Activated CD4-positive, alpha-beta memory T cell treated with anti-CD3 and anti-CD28 coated beads, Interleukin-2, amount 10 ng/mL, durations not matched to agents 7 days and 5 days (primary cell): ENCODE measurements around the gene ADORA1. TPM values are rescaled to one million over a fixed set of nuclear protein-coding genes. Genes with fewer than 3 reads are reported as not detected.

Experiments
- CTCF ChIA-PET: fragments of 350-600 bp; sonication (Branson Sonifier 250); formaldehyde crosslinking; loops from one replicate; lab custom pipeline; 2021; ENCODE audit warnings: antibody characterized with exemption, inconsistent platforms; lab: Charles Lee
- POLR2A ChIA-PET: fragments of 350-600 bp; sonication (Branson Sonifier 250); formaldehyde crosslinking; loops from one replicate; lab custom pipeline; 2021; ENCODE audit warnings: antibody characterized with exemption; lab: Charles Lee
- DNase-seq: peaks from one replicate; pipeline ENCODE4 v3.0.0-alpha.2; 2020
- H3K27ac Mint-ChIP-seq: one replicate; pipeline ENCODE4 v1.8.0; 2021; ENCODE audit warnings: mild to moderate bottlenecking, mixed read lengths
- H3K27me3 Mint-ChIP-seq: one replicate; pipeline ENCODE4 v1.8.0; 2021; ENCODE audit warnings: mixed read lengths
- H3K36me3 Mint-ChIP-seq: one replicate; pipeline ENCODE4 v1.8.0; 2021; ENCODE audit warnings: low read depth, mixed read lengths
- H3K4me1 Mint-ChIP-seq: one replicate; pipeline ENCODE4 v1.8.0; 2021; ENCODE audit warnings: mixed read lengths
- H3K4me3 Mint-ChIP-seq: one replicate; pipeline ENCODE4 v1.8.0; 2021; ENCODE audit warnings: mild to moderate bottlenecking, mixed read lengths
- H3K9me3 Mint-ChIP-seq: one replicate; pipeline ENCODE4 v1.8.0; 2021; ENCODE audit warnings: mixed read lengths
- total RNA-seq, 2 experiments: library from RNA; stranded (reverse); gene quantifications; one replicate each; pipeline ENCODE4 v1.2.3, GENCODE V29; 2021

The ADORA1 gene
- total RNA-seq, 2 experiments from 2014 or later: 0.40 TPM; not detected in 1

GRCh38 chr1:203179667-203180005 lies 52.1 kb downstream of the ADORA1 start:
- Mint-ChIP-seq H3K4me3 (no peak overlapping the region), H3K36me3 (no peaks in the 10 kb centered on the region), H3K4me1 (no peaks in the 10 kb centered on the region), H3K27ac (no peak overlapping the region), H3K9me3 (no peaks in the 10 kb centered on the region), H3K27me3 (no peaks in the 10 kb centered on the region)
- no peak for DNase-seq
- POLR2A ChIA-PET: interaction anchor here (0.6 kb wide), 1 partner anchor 30 kb away, joined by 3 read pairs; no protein-coding TSS in a partner anchor
- CTCF ChIA-PET: interaction anchor here (0.9 kb wide), 1 partner anchor 88 kb away, joined by 3 read pairs; no protein-coding TSS in a partner anchor

- Mint-ChIP-seq H3K9me3 (no peaks in the 10 kb centered on the region), H3K36me3 (no peaks in the 10 kb centered on the region), H3K4me3 (no peak overlapping the region), H3K27ac (no peak overlapping the region), H3K4me1 (no peaks in the 10 kb centered on the region), H3K27me3 (no peaks in the 10 kb centered on the region)
- ChIA-PET POLR2A (interaction anchor here (1.1 kb wide), 1 partner anchor 18 kb away, joined by 3 read pairs; no protein-coding TSS in a partner anchor), CTCF (no interaction called here)
- DNase-seq: no peak
These were observed 53.2 kb downstream of the ADORA1 start for GRCh38 chr1:203180611-203181330.

DNA sequence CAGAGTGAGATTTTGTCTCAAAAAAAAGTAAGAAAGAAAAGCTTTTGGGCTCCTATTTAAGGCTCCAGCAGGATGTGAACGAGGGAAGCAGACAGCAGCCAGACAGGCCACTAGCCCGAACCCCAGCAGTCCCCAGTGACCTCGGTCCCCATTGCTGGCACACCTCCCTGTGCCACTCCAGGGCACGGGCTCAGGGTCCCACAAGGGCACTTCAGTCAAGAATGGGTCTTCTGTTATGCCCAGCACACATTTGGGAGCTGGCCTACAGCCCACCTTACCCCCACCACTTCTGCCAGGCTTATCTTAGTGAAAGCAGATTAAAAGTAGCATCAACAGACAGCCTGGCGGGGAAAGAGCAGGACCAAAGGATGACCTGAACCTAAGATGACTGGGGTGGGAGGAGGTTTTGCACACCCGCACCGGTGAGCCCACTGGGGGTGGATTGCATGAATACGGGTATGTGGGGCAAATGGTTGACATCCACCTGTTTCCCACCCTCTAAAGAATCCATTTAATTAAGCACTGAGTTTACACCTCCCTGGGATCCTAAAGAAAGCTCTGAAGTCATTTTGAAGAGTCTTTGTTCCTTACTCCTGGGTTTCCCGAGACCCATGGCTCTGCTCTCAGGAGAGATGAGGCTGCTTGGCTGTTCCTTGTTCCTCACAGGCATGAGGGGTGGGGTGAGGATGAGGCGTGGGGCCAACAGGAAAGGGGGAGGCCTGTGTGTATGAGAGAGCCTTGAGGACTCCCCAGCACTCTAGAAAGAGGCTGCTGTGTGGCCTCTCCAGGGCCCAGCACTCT lies 54.3 kb downstream of the ADORA1 start:
- POLR2A ChIA-PET: interaction anchor here (1.1 kb wide), 1 partner anchor 19 kb away, joined by 3 read pairs; no protein-coding TSS in a partner anchor
- Mint-ChIP-seq H3K4me1 (no peaks in the 10 kb centered on the region), H3K4me3 (no peak overlapping the region), H3K27me3 (peaks cover 3% of the 10 kb centered on the region), H3K27ac (no peak overlapping the region), H3K36me3 (no peaks in the 10 kb centered on the region), H3K9me3 (no peaks in the 10 kb centered on the region)
- CTCF ChIA-PET: no interaction called here
- no peak for DNase-seq

DNA sequence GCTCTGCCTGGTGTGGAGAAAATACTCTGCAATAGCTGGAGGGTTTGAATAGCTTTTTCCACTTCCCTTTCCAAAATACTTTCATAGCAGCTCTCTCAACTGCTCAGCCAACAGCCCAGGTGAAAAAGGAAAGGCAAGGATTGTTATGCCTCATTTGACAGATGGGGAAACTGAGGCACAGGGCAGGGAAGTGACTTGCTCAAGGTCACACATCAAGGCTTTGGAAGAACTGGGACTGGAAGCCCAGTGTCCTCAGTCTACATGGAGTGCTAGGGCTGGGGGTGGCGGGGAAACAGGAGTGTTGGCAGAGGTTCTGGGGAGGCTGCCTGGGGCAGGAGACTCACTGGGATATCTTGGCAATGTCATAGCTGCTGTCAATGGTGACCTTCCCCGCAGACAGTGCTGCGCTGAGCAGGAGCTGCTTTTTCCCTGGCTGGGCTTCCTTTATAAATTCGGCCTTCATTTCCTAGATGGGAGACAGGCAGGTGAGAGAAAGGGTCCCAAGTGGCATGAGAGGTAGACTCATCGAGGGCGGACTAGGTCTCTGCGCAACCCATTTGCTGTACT lies 54.9 kb downstream of the ADORA1 start:
- DNase-seq: no peak
- Mint-ChIP-seq H3K4me1 (no peaks in the 10 kb centered on the region), H3K4me3 (no peak overlapping the region), H3K27me3 (peaks cover 6% of the 10 kb centered on the region), H3K36me3 (no peaks in the 10 kb centered on the region), H3K27ac (no peak overlapping the region), H3K9me3 (no peaks in the 10 kb centered on the region)
- CTCF ChIA-PET: interaction anchor here (1.1 kb wide), 1 partner anchor 10 kb away, joined by 3 read pairs; no protein-coding TSS in a partner anchor
- POLR2A ChIA-PET: no interaction called here

- Mint-ChIP-seq H3K27ac (no peak overlapping the region), H3K4me3 (no peak overlapping the region), H3K4me1 (no peaks in the 10 kb centered on the region), H3K27me3 (peaks cover 13% of the 10 kb centered on the region), H3K9me3 (no peaks in the 10 kb centered on the region), H3K36me3 (no peaks in the 10 kb centered on the region)
- POLR2A ChIA-PET: no interaction called here
- DNase-seq: no peak
- CTCF ChIA-PET: no interaction called here
These were observed 56.3 kb downstream of the ADORA1 start for GRCh38 chr1:203183828-203184227.

DNA sequence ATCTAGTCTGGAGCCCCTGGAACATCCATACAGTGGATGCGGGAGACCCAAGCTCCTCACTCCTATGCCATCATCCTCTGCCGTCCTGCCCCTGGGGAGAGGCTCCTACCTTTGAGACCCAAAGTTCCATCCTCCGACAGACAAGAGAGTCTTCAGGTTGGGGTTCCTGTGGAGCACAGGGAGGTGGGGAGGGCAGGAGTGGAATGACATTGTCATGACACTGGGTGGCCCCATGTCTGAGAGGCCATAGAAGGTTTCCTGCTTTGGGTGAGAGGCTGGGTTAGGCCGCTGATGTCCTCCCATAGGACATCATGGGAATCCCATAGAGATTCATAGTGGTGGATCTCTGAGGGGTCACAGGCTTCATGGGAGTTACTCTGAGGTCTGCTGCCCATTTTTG lies 56.9 kb downstream of the ADORA1 start:
- ChIA-PET CTCF (interaction anchor here (1.9 kb wide), 1 partner anchor 12 kb away, joined by 7 read pairs; no protein-coding TSS in a partner anchor), POLR2A (no interaction called here)
- no peaks in the 10 kb centered on the region for H3K4me1 Mint-ChIP-seq
- H3K4me3 Mint-ChIP-seq: no peak overlapping the region
- DNase-seq: no peak
- no peaks in the 10 kb centered on the region for H3K36me3 Mint-ChIP-seq
- H3K27me3 Mint-ChIP-seq: peaks cover 16% of the 10 kb centered on the region
- H3K9me3 Mint-ChIP-seq: no peaks in the 10 kb centered on the region
- H3K27ac Mint-ChIP-seq: no peak overlapping the region

DNA sequence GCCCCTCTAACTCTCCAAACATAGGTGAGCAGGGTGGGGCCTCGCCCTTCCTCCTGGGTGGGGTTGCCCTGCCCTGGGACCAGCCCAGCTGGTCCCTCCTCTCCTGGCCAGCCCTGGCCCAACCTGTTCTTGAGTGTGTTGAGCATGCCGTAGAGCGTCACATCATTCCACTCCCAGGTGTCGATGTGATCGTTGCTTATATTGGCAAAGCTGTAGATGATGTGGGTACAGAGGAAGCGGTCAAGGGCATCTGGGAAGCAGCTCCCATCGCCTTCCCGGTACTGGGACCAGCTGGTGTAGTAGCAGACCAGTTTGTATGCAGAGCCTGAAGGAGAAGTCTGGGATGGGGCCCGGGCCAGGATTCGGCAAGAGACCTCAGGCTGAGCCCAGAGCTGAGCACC lies 57.5 kb downstream of the ADORA1 start:
- H3K9me3 Mint-ChIP-seq: no peaks in the 10 kb centered on the region
- no peak for DNase-seq

GRCh38 chr1:203185585-203185984 lies 58.1 kb downstream of the ADORA1 start:
- POLR2A ChIA-PET: no interaction called here
- CTCF ChIA-PET: interaction anchor here (1.0 to 1.9 kb wide), 2 partner anchors 13 to 31 kb away, joined by 3 to 7 read pairs; no protein-coding TSS in a partner anchor
- no peak for DNase-seq
- H3K27me3 Mint-ChIP-seq: peaks cover 18% of the 10 kb centered on the region
- no peak overlapping the region for H3K4me3 Mint-ChIP-seq
- H3K9me3 Mint-ChIP-seq: no peaks in the 10 kb centered on the region
- H3K4me1 Mint-ChIP-seq: no peaks in the 10 kb centered on the region
- H3K36me3 Mint-ChIP-seq: no peaks in the 10 kb centered on the region
- H3K27ac Mint-ChIP-seq: no peak overlapping the region

More for the DNA sequence above, 57.5 kb downstream of the ADORA1 start:
- no peak overlapping the region for H3K4me3 Mint-ChIP-seq
- ChIA-PET CTCF (interaction anchor here (1.9 kb wide), 1 partner anchor 13 kb away, joined by 7 read pairs; no protein-coding TSS in a partner anchor), POLR2A (no interaction called here)
- no peak overlapping the region for H3K27ac Mint-ChIP-seq
- H3K36me3 Mint-ChIP-seq: no peaks in the 10 kb centered on the region
- H3K27me3 Mint-ChIP-seq: peaks cover 18% of the 10 kb centered on the region
- no peaks in the 10 kb centered on the region for H3K4me1 Mint-ChIP-seq

GRCh38 chr1:203186091-203186445 lies 58.5 kb downstream of the ADORA1 start:
- Mint-ChIP-seq H3K4me1 (no peaks in the 10 kb centered on the region), H3K27me3 (peaks cover 18% of the 10 kb centered on the region), H3K36me3 (no peaks in the 10 kb centered on the region), H3K27ac (no peak overlapping the region), H3K4me3 (no peak overlapping the region), H3K9me3 (no peaks in the 10 kb centered on the region)
- CTCF ChIA-PET: interaction anchor here (1.0 to 1.9 kb wide), 2 partner anchors 14 to 30 kb away, joined by 3 to 7 read pairs; no protein-coding TSS in a partner anchor
- DNase-seq: no peak
- POLR2A ChIA-PET: no interaction called here

- no peak for DNase-seq
- POLR2A ChIA-PET: no interaction called here
- Mint-ChIP-seq H3K27ac (no peak within 1 kb of the TSS), H3K27me3 (peaks cover 21% of the 10 kb centered on the region), H3K4me1 (no peaks in the 10 kb centered on the region), H3K36me3 (no peaks in the 10 kb centered on the region), H3K4me3 (no peak within 1 kb of the TSS), H3K9me3 (no peaks in the 10 kb centered on the region)
- CTCF ChIA-PET: interaction anchor here (1.0 to 1.9 kb wide), 2 partner anchors 14 to 30 kb away, joined by 3 to 7 read pairs; no protein-coding TSS in a partner anchor
These were observed 59.1 kb downstream of the ADORA1 start, which contains the start of gene CHI3L1 for GRCh38 chr1:203186446-203187303. CHI3L1 (minus strand) TSS chr1:203186704; CDS start chr1:203186623, 81 bp downstream.

DNA sequence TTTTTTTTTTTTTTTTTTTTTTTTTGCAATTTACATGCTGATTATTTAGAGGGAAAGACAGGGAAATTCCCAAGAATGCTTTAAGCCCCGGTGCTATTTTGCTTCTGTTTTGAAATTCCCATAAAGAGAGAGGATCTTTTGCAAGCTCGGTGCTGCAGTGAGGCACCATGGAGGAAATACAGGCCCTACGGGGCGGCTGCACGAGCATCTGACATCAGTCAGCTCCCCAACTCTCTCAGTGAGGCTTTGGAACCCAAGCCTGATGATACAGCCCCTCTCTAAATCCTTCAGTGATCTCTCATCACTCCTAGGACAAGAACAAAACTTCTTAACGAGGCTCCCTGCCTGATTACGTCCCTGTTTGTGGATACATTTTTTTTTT lies 59.8 kb downstream of the ADORA1 start:
- Mint-ChIP-seq H3K4me3 (no peak overlapping the region), H3K27me3 (peaks cover 21% of the 10 kb centered on the region), H3K36me3 (no peaks in the 10 kb centered on the region), H3K4me1 (no peaks in the 10 kb centered on the region), H3K9me3 (no peaks in the 10 kb centered on the region), H3K27ac (no peak overlapping the region)
- ChIA-PET POLR2A (no interaction called here), CTCF (no interaction called here)
- no peak for DNase-seq

- Mint-ChIP-seq H3K36me3 (no peaks in the 10 kb centered on the region), H3K4me1 (no peaks in the 10 kb centered on the region), H3K27ac (no peak overlapping the region), H3K27me3 (peaks cover 21% of the 10 kb centered on the region), H3K9me3 (no peaks in the 10 kb centered on the region), H3K4me3 (no peak overlapping the region)
- DNase-seq: no peak
- CTCF ChIA-PET: no interaction called here
- POLR2A ChIA-PET: no interaction called here
These were observed 60.3 kb downstream of the ADORA1 start for GRCh38 chr1:203187689-203188264.
